ENCODE data around the gene HECTD3.
A peak's percentile ranks its signal among the peaks of the same experiment; 100 is the strongest.
"Not testable (repeated sequence)": the region's sequence is repeated elsewhere in the genome, so short reads cannot be mapped to it uniquely, and the experiment has no call there.

Gene HECTD3

DNA sequence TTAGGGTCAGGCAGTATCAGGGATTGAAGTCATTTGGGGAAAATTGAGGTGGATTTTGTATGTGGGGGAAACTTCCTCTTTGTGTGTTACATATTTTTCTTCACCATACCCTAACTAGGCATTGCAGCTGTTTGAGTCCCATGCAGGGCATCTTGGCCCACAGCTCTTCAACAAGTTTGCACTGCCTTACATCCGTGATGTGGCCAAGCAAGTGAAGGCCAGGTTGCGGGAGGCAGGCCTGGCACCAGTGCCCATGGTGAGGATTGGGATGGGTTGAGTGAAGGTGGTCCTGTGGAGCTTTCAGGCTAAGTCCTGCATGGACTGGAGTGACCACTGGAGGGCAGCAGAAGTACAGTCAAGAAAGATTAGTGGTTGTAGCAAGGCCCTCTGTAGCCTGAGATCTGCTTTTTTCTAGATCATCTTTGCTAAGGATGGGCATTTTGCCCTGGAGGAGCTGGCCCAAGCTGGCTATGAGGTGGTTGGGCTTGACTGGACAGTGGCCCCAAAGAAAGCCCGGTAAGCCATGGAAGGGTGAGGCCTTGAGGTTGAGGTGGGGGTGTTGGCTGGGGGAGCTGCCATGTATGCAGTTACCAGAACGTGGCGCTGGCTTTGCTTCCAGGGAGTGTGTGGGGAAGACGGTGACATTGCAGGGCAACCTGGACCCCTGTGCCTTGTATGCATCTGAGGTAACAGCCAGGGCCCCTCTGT lies 3.4 kb upstream of the HECTD3 start:
- DNase-seq (ENCODE audit: low spot score), result peak; percentile 82

DNA sequence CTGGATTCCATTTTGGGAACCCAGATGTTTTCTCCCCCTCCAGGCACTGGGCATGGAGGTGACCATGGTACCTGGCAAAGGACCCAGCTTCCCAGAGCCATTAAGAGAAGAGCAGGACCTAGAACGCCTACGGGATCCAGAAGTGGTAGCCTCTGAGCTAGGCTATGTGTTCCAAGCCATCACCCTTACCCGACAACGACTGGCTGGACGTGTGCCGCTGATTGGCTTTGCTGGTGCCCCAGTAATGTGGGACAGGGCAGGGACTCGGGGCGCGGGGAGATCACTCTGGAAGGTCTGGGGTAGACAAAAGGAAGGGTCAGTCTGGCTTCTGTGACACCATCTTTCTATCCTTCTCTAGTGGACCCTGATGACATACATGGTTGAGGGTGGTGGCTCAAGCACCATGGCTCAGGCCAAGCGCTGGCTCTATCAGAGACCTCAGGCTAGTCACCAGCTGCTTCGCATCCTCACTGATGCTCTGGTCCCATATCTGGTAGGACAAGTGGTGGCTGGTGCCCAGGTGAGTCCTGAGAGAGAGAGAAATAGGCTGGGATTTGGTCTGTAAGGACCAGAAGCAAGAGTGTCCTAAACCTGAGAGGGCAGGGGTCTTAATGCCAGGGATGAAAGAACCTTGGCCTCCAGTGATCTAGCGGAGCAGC lies 2.6 kb upstream of the HECTD3 start:
- DNase-seq (ENCODE audit: low spot score), result no peak

DNA sequence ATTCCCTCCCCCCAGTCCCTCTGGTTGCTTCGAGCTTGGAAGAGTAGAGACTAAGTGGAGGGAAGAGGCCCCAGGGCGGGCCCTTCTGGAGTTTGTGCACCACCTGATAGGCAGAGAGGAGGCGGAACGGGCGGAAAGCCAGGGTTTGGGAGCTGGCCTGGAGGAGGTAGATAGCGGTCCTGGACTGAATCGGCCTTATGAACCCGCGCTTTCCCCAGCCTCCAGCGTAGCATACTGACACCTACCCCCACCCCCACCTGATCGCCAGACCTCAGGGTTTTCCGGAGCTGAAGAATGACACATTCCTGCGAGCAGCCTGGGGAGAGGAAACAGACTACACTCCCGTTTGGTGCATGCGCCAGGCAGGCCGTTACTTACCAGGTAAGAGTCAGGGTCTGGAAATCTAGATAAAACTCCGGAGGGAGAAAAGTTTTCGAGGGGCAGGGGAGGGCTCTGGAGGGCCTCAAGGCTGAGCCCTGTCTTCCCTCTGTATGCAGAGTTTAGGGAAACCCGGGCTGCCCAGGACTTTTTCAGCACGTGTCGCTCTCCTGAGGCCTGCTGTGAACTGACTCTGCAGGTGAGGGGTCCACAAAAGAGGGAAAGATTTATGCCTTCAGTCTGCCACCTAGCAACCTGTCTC lies 1.6 kb upstream of the HECTD3 start:
- DNase-seq (ENCODE audit: low spot score), result peak; percentile 50

DNA sequence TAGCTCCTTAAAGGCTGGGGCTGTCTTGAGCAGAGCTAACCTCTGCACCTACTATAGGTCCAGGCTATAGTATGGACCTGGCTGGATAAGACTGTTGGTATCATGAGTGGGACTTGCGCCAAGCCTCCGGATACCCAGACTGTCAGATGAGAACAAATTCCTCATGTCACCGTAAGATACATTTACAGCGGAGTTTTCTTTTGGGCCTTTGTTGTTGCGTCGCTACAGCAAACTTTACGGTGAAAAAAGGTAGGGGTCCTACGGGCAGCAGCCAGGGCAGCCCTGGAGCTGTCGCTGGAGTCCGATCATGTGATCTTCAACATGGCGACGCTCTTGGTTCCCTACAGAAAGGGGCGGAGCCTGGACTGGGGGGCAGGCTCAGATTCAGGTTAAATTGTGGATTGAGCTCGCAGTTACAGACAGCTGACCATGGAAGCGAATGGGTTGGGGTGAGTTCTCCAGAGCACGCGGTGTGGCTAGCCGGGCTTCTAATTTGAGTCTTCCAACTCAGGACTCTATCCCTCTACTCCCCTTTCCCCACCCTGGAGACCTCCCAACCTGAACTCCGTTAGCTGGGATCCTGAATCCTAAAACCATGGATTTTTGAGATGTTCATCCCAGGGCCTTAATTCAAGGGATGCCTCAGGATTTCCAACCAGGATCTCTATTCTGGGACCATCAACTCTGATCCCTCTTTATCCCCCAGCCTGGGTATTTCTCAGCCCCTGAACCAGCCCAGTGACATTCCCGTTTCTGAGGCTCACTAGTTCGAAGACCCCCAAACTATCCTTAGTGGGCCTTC lies 914 bp upstream of the HECTD3 start, which contains the start of gene UROD:
UROD (plus strand) TSS at position 418 of the 802 bp plus-strand sequence; CDS start at position 430, 12 bp downstream.
- peak; percentile 97 for DNase-seq (ENCODE audit: low spot score)

DNA sequence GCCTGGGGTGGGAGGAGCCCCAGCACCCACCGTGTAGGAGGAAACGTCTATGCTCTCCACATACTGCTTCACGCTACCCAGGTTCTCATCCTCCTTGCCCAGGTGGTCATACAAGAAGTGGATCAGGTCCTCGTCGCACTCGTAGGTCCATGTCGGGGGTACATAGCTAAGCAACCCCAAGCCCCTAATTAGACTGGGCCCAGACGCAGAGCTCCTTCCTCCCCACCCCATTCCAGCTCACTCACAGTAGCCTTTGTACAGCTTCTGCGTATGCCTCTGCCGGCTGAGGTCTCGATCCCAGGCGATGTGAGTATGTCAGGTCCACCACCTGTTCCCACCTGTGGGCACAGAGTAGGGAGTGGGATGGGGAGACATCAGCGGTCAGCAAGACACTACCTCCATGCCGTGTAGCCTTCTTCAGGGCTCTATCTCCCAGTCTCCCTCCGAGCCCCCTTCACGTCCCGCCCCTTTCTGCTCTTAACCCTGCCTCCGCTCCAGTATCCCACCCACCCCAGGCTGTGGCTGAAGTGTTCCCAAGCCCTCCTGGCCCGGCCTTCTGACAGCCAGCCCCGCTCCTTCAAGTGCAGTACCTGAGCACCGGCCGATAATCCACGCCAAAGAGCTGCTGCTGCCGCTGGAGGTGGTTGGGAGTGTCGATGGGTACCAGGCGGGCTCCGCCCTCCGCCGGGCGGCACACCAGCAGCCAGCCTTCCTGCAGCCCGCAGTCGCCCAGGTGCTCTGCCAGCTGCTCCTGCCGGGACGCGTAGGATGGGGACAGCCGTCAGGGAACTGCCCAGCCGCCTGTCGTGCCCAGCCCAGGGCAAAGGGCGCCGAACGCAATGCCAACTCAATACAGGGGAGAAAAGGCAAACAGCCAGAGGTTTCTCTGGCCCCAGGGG lies 919 bp downstream of the HECTD3 start:
- DNase-seq (ENCODE audit: low spot score), result no peak

DNA sequence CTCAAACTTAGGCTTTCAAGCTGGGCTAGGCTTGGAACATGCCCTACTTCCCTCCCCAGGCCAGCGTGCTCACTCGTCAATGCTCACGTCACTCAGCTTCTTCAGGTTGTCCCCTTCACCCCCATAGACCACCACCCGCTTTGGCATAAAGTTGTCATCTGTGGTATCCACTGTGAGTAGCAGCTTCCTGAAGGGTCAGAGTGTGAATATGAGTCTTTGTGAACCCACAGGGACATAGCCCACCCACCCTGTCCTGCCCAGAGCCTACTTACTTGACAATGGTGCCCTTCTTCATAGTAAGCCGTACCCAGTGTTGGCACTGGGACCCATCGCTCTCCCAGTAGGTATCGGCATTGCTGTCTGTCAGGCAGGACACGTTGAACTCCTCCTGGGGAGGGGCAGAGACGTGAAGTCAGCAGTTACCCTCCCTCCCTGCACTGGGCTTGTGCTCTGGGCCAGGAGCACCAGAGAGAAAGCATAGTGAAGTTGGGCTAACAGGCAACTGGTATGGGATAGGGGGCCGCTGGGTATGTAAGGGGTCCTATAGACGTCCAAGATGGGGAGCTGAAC lies 1.7 kb downstream of the HECTD3 start:
- no peak for DNase-seq (ENCODE audit: low spot score)

DNA sequence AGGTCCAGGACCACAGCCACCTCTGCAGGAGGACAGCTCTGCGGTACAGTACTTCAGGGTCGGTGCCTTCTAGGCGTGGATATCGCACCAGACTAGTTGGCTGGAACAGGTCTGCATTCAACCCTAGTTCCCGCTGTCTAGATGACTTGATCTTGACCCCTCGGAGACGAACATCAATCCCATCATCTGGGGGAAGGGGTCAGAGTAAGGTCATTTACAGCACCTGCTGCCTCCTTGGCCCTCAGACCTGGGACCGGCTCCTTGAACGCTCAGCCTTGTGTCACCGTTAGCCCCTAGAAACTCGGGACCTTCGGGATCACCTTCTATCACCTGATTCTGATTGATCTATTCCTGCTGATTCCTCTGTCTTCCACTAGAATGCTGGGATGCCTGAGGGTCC lies 2.6 kb downstream of the HECTD3 start:
- DNase-seq (ENCODE audit: low spot score), result no peak

DNA sequence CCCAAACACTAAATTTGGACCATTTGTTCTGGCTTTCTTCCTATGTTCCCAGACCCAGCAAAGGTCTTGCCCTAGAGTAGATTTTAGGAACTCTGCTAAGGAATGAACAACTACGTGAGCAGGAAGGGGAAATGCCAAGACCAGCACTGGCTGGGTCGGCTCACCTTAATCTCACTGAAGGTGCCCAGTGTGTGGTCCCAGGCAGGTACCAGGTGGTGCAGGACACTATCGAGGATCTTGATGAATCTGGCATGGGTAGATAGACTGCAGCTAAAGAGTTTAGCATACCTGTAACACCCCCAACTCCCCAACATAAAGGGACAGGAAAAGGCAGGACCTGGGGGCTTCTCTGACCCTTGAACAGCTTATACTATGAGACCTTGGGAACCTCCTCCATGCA lies 3.0 kb downstream of the HECTD3 start:
- DNase-seq (ENCODE audit: low spot score), result no peak

DNA sequence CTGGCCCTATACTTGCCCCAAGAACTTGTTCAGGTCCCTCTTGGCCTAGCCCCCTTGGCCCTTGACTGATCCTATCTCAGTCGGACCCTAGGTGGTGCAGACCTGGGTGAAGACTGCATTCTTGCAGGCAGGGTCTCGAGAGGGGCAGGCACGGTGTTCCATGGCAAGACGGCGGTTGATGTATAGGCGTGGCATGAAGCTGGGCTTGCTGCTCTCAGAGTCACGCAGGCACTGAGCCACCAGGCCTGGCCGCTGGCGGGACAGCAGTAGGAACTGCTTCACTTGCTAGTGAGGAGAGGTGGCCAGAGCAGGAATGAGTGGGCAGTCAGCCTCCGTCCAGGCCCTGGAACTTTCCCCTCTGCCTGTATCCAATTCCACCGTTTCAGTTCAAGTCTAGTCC lies 3.8 kb downstream of the HECTD3 start:
- no peak for DNase-seq (ENCODE audit: low spot score)

DNA sequence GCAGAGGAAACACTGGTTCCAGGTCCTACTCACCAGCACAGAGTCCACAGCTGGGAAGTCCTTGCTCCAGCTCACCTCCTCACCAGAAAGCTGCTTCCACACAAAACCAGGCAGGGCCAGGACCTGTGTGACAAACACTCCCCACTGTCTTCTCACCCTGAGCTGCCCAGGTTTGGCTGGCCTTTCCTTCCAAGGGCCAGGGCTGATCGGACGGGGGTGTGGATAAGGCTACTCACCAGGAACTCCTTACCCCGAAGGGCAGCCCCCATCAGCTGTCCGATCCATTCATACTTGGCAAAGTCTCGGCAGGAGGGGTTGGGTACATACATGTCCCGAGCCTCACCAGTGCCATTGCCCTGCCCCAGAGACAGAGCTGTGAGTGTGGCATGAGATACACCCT lies 5.4 kb downstream of the HECTD3 start:
- DNase-seq (ENCODE audit: low spot score), result no peak

DNA sequence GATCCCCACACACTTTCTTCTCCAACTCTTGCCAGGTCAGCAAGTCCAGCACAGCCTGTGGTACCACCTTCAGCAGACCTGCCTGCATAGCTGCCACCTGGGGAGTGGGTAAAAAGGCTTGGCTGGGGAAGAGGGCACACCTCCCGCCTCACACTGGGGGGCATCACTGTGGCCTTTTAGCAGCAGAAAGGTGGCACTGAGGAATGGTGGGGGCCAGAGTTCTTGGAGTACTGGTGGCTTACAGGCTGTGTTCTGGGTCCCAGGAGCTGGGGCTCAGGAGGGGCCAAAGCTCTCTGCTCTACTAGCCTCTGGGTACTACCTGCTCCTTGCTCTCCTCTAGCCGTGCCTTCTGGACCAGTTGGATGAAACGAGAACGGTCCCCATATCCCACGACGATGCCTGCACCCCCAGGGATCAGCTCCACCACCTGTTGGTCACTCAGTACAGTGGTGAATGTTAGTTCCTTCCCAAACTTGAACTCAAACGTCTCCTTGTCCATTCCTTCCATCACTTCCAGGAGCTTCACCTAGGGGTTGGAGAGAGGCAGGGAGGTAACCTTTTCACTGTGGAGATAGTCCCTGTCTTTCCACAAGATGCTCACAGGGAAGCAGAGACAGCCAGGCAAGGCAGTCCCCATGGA lies 6.7 kb downstream of the HECTD3 start:
- DNase-seq (ENCODE audit: low spot score), result no peak

DNA sequence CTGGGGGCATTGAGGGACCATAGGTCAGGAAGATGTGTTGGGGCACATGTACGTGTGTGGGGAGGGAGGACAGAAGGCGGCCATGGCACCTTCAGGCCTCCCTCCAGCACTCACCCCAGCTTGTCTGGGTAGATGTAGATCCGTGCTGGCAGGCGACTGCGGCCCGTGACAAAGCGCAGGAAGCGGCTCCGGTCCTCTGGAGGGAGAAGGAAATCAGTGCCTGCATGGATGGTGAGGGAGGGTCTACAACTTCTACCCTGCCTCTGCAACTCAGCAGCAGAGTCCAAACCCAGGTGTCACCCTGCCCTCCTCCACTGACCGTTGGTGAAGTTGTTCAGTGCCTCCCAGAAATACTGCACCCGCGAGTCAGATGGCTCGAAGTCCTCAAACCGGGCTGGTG lies 7.4 kb downstream of the HECTD3 start:
- no peak for DNase-seq (ENCODE audit: low spot score)

DNA sequence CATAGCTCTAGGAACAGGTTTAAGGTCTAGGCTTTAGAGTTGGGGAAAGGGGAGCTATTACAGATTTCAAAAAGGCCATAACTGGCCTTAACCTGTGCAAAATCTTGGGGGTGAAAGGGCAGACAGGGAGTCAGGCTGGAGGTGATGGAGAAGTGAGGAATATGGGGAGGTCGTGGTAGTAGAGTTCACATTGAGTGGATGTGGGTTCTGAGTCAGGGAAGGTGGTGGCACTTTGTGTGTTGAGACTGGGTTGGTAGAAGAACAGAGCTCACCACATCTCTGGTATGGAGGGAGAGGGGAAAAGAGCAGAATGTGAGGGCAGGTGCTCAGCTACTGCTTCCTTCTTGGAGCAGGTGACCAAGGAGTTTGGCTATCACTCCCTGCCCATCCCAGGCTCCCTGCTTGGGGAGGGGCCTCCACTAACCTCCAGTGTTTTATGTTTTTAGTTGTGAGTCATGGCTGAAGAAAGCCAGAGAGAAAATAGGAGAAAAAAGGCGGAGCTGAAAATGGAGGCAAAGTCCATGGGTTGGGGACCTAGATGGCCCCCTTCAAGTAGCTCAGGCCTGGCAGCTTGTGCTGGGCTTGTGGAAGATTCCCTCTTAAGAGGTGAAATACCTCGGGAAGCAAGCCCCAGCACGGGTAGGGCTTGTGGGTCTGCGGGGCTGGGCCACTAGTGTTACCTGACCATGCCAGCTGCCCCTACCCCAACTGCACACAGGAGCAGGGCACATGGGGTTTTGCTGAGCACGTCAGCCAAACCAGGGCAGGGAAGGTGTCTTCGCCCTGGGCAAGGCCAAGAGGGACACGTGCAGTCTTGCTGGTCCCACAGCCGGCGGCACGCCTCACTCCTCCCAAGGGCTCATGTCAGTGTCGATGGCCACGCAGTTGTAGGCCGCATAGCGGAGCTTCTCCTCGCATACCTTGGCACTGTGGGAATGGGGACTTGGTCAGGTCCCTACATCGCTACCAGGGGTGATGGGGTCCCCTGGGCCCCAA lies 8.2 kb downstream of the HECTD3 start:
- DNase-seq (ENCODE audit: low spot score), result no peak

DNA sequence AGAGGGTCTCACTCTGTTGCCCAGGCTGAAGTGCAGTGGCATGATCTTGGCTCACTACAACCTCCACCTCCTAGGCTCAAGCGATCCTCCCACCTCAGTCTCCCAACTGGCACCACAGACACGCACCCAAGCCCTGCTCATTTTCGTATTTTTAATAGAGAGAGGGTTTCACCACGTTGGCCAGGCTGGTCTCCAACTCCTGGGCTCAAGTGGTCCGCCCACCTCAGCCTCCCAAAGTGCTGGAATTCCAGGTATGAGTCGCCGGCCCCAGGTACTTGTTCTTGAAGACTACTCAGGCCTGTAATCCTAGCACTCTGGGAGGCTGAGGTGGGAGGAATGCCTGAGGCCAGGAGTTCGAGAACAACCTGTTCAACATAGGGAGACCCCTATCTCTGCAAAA lies 9.5 kb downstream of the HECTD3 start:
- not testable (repeated sequence) for DNase-seq (ENCODE audit: low spot score)

DNA sequence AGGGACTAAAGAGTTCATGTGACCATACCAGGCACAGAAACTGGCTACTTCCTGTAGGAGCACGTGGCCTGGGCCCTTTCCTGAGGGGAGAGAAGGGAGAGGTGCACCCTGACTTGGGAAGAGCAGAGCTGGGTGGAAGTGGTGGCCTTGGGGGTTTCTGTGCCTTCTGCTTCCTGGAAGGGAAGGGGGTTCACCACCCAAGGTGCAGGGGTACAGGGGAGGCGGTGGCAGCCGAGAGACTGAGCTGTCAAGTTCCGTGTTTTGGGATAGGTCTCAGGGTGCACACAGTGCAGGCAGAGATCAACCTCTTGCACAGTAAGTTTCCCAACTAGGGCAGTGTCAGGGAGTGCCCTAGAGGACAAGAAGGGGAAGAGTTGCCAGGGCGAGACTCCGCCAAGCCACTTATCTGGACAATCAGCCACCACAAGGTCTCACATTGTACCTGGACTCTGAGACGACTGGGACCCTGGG lies 10.1 kb downstream of the HECTD3 start:
- DNase-seq (ENCODE audit: low spot score), result no peak

DNA sequence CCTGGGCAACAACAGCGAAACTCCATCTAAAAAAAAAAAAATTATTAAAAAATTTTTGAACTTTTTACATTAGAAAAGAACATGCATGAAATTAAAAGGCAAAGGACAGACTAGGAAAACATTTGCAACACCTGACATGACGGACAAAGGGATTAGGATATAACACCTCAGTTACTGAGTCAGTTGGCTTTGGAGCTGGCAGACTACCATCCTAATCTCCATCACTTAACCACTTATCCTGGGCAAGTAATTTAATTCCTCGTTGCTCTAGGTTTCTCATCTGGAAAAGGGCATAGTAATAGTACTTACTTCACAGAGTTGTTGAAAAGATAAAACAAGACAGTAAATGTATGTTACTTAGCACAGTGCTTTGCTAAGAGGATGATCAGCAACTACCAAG lies 11.9 kb downstream of the HECTD3 start:
- no peak for DNase-seq (ENCODE audit: low spot score)

DNA sequence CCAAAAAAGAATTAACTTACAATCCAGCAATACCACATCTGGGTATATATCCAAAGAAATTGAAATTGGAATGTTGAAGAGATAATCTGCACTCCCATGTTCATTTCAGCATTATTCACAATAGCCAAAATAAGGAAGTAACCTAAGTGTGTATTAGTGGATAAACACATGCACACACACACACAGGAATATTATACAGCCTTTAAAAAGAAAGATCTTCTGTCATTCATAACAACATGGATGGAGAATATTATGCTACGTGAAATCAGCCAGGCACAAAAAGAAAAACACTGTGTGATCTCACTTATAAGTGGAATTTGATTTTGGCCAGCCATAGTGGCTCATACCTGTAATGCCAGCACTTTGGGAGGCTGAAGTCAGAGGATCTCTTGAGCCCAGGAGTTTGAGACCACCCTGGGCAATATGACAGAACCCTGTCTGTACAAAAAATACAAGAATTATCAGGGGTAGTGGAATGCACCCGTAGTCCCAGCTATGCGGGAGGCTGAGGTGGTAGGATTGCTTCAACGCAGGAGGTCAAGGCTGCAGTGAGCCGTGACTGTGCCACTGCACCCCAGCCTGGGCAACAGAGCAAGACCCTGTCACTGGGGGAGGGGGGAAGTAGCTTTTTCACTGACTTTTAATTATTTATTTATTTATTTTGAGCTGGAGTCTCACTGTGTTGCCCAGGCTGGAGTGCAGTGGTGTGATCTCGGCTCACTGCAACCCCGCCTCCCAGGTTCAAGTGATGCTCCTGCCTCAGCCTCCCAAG lies 15.5 kb downstream of the HECTD3 start:
- no peak for DNase-seq (ENCODE audit: low spot score)

DNA sequence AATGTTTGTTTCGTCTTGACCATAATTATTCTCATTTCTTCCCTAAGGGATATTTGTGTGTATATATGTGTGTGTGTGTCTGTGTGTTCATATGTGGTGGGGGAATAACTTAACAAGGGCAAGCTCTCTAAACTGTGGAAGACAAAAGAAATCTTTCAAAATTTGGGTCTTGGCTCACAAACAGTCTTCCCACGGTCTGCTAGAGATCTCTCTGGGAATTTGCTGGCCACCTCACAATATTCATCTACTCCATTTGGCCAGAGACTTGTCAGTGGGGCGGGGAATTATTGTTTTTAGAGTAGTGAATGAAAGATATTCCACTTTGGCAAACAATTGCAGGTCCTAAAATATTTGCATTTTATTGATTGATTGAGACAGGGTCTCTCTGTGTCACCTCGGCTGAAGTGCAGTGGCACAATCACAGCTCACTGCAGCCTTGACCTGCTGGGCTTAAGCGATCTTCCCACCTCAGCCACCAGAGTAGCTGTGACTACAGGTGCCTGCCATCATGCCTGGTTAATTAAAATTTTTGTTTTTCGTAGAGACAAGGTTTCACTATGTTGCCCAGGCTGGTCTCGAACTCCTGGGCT lies 16.7 kb downstream of the HECTD3 start:
- no peak for DNase-seq (ENCODE audit: low spot score)
